ENCODE measurements around the gene CNIH3. TPM values are rescaled to one million over a fixed set of nuclear protein-coding genes. Genes with fewer than 3 reads are reported as not detected.

Gene CNIH3
- total RNA-seq, 2 experiments from 2014 or later, result 1.3 to 1.4 TPM

- H3K27me3 Mint-ChIP-seq, result no peaks in the 10 kb centered on the region
- peak; percentile 49 for DNase-seq
- H3K27ac Mint-ChIP-seq, result no peak overlapping the region
- no peaks in the 10 kb centered on the region for H3K9me3 Mint-ChIP-seq
- H3K4me3 Mint-ChIP-seq, result no peak overlapping the region
- H3K4me1 Mint-ChIP-seq, result no peaks in the 10 kb centered on the region
- H3K36me3 Mint-ChIP-seq, result no peaks in the 10 kb centered on the region
Measured at GRCh38 chr1:224644553-224645154, 28.5 kb downstream of the CNIH3 start.

- no peaks in the 10 kb centered on the region for H3K4me1 Mint-ChIP-seq
- no peak for DNase-seq
- H3K27ac Mint-ChIP-seq, result no peak overlapping the region
- H3K27me3 Mint-ChIP-seq, result no peaks in the 10 kb centered on the region
- H3K9me3 Mint-ChIP-seq, result no peaks in the 10 kb centered on the region
- no peak overlapping the region for H3K4me3 Mint-ChIP-seq
- no peaks in the 10 kb centered on the region for H3K36me3 Mint-ChIP-seq
Measured at GRCh38 chr1:224647449-224647848, 31.3 kb downstream of the CNIH3 start.

- no peak overlapping the region for H3K4me3 Mint-ChIP-seq
- no peaks in the 10 kb centered on the region for H3K4me1 Mint-ChIP-seq
- no peak overlapping the region for H3K27ac Mint-ChIP-seq
- H3K36me3 Mint-ChIP-seq, result no peaks in the 10 kb centered on the region
- no peak for DNase-seq
- H3K27me3 Mint-ChIP-seq, result no peaks in the 10 kb centered on the region
- H3K9me3 Mint-ChIP-seq, result no peaks in the 10 kb centered on the region
Measured at GRCh38 chr1:224650290-224650689, 34.2 kb downstream of the CNIH3 start.

GRCh38 chr1:224651188-224651587 is 35.1 kb downstream of the CNIH3 start:
- Mint-ChIP-seq H3K27me3 (no peaks in the 10 kb centered on the region), H3K27ac (no peak overlapping the region), H3K36me3 (no peaks in the 10 kb centered on the region), H3K4me3 (no peak overlapping the region), H3K4me1 (no peaks in the 10 kb centered on the region), H3K9me3 (no peaks in the 10 kb centered on the region)
- no peak for DNase-seq

DNA sequence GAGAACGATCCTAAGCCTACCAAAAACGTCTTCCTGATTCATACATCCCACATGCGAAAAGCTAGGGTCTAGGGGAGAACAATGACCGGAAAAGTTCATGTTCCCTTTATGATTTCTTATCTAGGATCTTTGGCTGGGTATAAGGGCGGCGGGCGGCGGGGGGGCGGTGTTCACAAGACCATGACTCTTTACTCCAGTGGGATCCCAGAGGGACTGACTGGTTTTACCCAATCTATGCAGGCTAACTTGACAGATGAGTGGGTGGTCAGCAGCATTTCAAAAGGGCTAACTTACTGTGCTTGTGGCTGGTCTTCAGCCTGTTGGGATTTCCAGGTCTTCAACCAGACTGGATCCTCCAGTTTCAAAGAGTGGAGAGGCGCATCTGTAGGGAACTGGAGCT is 40.3 kb downstream of the CNIH3 start:
- no peaks in the 10 kb centered on the region for H3K9me3 Mint-ChIP-seq
- no peaks in the 10 kb centered on the region for H3K27me3 Mint-ChIP-seq
- no peak overlapping the region for H3K4me3 Mint-ChIP-seq
- H3K27ac Mint-ChIP-seq, result no peak overlapping the region
- no peaks in the 10 kb centered on the region for H3K4me1 Mint-ChIP-seq
- no peaks in the 10 kb centered on the region for H3K36me3 Mint-ChIP-seq
- no peak for DNase-seq

- Mint-ChIP-seq H3K4me1 (no peaks in the 10 kb centered on the region), H3K9me3 (no peaks in the 10 kb centered on the region), H3K27ac (no peak overlapping the region), H3K27me3 (no peaks in the 10 kb centered on the region), H3K4me3 (no peak overlapping the region), H3K36me3 (no peaks in the 10 kb centered on the region)
- no peak for DNase-seq
Measured at GRCh38 chr1:224660074-224660473, 44.0 kb downstream of the CNIH3 start.

DNA sequence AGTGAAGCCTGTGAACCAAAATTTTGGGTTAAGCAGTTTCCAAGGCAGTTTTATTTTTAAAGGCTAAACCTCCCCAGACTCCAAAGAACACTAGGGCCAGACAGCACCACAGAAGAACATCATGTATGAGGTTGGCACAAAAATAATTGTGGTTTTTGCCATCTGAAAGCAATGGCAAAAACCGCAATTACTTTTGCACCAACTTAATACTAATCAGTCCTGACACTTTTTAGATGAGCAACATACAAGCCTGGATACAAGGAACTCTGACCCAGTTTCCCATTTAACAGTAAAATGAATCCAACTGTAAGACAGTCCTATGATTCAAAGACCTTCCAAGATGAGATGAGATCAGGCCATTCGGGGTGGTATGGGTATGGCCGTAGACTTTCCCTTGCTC is 46.8 kb downstream of the CNIH3 start:
- H3K4me1 Mint-ChIP-seq, result no peaks in the 10 kb centered on the region
- no peaks in the 10 kb centered on the region for H3K36me3 Mint-ChIP-seq
- no peak overlapping the region for H3K27ac Mint-ChIP-seq
- no peaks in the 10 kb centered on the region for H3K9me3 Mint-ChIP-seq
- H3K27me3 Mint-ChIP-seq, result no peaks in the 10 kb centered on the region
- no peak for DNase-seq
- H3K4me3 Mint-ChIP-seq, result no peak overlapping the region

GRCh38 chr1:224665016-224665415 is 48.9 kb downstream of the CNIH3 start:
- H3K9me3 Mint-ChIP-seq, result no peaks in the 10 kb centered on the region
- no peaks in the 10 kb centered on the region for H3K27me3 Mint-ChIP-seq
- H3K4me3 Mint-ChIP-seq, result no peak overlapping the region
- H3K4me1 Mint-ChIP-seq, result no peaks in the 10 kb centered on the region
- DNase-seq, result no peak
- no peaks in the 10 kb centered on the region for H3K36me3 Mint-ChIP-seq
- no peak overlapping the region for H3K27ac Mint-ChIP-seq

DNA sequence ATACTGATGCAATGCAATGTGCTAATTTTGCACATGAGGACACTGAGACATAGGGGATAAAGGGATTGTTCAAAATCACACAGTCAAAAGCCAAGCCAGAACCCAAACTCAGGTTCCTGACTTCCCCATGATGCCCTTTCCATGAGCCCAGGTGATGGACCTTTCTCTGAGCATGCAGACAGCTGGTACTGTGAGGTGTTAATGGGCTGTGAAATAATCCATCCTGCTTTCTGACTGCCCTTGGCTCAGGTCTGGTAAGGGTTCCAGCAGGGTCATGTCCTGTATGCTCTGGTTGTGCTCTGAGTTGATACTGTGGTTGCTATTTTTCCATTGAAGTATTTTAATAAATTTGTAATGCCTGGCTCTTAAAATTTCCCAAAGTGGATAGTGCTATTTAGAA is 50.0 kb downstream of the CNIH3 start:
- H3K9me3 Mint-ChIP-seq, result no peaks in the 10 kb centered on the region
- no peak overlapping the region for H3K27ac Mint-ChIP-seq
- H3K4me3 Mint-ChIP-seq, result no peak overlapping the region

DNA sequence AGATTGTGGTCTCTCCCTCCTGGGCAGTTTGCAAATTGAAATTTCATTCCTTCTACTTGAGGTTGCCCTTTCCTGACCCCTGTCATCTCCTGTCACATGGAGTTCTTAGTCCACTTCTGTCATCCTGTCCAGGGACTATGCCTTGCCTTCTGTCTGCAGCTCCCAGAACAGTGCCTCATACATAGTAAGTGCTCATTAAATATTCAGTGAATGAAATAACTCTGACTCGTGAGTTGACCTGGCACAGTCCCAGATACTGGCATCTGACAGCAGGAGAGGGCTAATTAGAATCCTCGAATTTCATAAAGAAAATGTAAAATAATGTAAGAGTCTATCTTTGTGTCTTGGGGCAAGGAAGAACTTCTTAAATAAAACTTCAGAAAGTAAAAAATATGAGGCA is 50.8 kb downstream of the CNIH3 start:
- no peak for DNase-seq
- Mint-ChIP-seq H3K36me3 (no peaks in the 10 kb centered on the region), H3K4me1 (no peaks in the 10 kb centered on the region), H3K4me3 (no peak overlapping the region), H3K9me3 (no peaks in the 10 kb centered on the region), H3K27me3 (no peaks in the 10 kb centered on the region), H3K27ac (no peak overlapping the region)

More for the DNA sequence above, 50.0 kb downstream of the CNIH3 start:
- DNase-seq, result no peak
- Mint-ChIP-seq H3K27me3 (no peaks in the 10 kb centered on the region), H3K4me1 (no peaks in the 10 kb centered on the region), H3K36me3 (no peaks in the 10 kb centered on the region)

GRCh38 chr1:224668984-224669383 is 52.9 kb downstream of the CNIH3 start:
- H3K4me1 Mint-ChIP-seq, result no peaks in the 10 kb centered on the region
- no peaks in the 10 kb centered on the region for H3K9me3 Mint-ChIP-seq

GRCh38 chr1:224669403-224669802 is 53.3 kb downstream of the CNIH3 start:
- Mint-ChIP-seq H3K4me3 (no peak overlapping the region), H3K4me1 (no peaks in the 10 kb centered on the region), H3K27me3 (no peaks in the 10 kb centered on the region), H3K27ac (no peak overlapping the region), H3K36me3 (no peaks in the 10 kb centered on the region), H3K9me3 (no peaks in the 10 kb centered on the region)
- no peak for DNase-seq

More at GRCh38 chr1:224668984-224669383, 52.9 kb downstream of the CNIH3 start:
- no peak overlapping the region for H3K27ac Mint-ChIP-seq
- H3K27me3 Mint-ChIP-seq, result no peaks in the 10 kb centered on the region
- no peaks in the 10 kb centered on the region for H3K36me3 Mint-ChIP-seq
- H3K4me3 Mint-ChIP-seq, result no peak overlapping the region
- no peak for DNase-seq

DNA sequence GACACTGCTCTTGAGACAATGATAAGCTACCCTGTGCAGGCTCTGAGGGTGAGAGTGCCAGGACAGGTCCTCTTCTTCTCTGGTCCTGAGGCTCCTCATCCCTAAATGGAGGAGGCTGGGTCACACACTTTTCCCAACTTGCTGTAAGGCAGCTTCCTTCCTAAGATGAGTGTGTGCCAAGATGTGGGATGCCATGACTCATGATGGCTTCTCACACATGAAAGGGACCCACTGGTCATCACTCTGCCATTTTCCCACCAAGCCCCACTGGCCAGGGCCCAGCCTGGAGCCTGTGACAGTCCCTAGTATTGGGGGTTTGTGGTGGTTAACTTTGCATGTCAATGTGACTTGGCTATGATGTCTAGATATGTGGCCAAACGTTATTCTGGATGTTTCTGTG is 54.4 kb downstream of the CNIH3 start:
- no peaks in the 10 kb centered on the region for H3K9me3 Mint-ChIP-seq
- DNase-seq, result no peak
- H3K4me1 Mint-ChIP-seq, result no peaks in the 10 kb centered on the region
- H3K4me3 Mint-ChIP-seq, result no peak overlapping the region
- H3K27ac Mint-ChIP-seq, result no peak overlapping the region
- H3K27me3 Mint-ChIP-seq, result no peaks in the 10 kb centered on the region
- no peaks in the 10 kb centered on the region for H3K36me3 Mint-ChIP-seq

DNA sequence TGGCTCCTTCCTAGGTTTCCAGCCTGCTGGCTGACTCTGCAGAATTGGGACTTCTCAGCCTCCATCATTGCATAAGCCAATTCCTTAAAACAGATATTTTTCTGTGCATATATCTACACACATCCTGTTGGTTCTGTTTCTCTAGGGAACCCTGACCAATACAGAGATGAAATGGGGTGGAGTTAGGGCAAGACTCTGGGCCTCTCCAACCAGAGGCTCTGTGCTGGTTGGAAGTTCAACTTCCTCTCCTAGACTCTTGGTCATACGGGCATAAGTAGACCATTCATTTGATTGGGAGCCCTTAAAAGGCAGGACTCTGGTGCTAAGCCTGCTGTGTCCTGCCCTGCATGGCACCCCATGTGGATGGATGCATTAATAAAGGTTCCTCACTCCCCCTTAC is 55.0 kb downstream of the CNIH3 start:
- no peaks in the 10 kb centered on the region for H3K27me3 Mint-ChIP-seq
- DNase-seq, result no peak
- H3K4me3 Mint-ChIP-seq, result no peak overlapping the region
- no peaks in the 10 kb centered on the region for H3K36me3 Mint-ChIP-seq
- H3K9me3 Mint-ChIP-seq, result no peaks in the 10 kb centered on the region
- no peak overlapping the region for H3K27ac Mint-ChIP-seq
- H3K4me1 Mint-ChIP-seq, result no peaks in the 10 kb centered on the region

DNA sequence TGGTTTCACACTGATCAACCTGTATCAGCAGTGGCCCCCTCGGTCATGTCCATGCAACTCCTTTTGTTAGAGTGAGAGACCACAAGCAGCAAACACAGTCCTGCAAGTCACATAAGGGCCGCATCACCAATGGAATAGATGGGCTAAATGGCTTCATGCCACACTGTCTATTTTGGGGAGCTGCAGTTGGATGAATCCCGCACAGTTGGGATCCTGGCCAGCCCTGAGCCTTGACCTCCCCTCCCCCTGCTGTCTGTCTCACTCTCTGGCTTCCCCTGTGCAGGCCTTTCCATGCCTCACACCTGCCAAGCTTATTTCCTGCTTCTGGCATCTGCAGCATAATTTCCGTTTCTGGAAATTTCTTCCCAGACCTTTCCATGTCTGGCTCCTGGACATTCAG is 57.0 kb downstream of the CNIH3 start:
- H3K27ac Mint-ChIP-seq, result no peak overlapping the region
- DNase-seq, result no peak
- H3K27me3 Mint-ChIP-seq, result no peaks in the 10 kb centered on the region
- no peaks in the 10 kb centered on the region for H3K4me1 Mint-ChIP-seq
- no peaks in the 10 kb centered on the region for H3K36me3 Mint-ChIP-seq
- no peaks in the 10 kb centered on the region for H3K9me3 Mint-ChIP-seq
- no peak overlapping the region for H3K4me3 Mint-ChIP-seq

- H3K27me3 Mint-ChIP-seq, result no peaks in the 10 kb centered on the region
Measured at GRCh38 chr1:224675590-224675989, 59.5 kb downstream of the CNIH3 start.

More at GRCh38 chr1:224675590-224675989, 59.5 kb downstream of the CNIH3 start:
- no peaks in the 10 kb centered on the region for H3K36me3 Mint-ChIP-seq
- no peak overlapping the region for H3K4me3 Mint-ChIP-seq
- H3K9me3 Mint-ChIP-seq, result no peaks in the 10 kb centered on the region
- no peaks in the 10 kb centered on the region for H3K4me1 Mint-ChIP-seq
- no peak overlapping the region for H3K27ac Mint-ChIP-seq
- DNase-seq, result no peak

Measured in activated naive CD8-positive, alpha-beta T cell treated with anti-CD3 and anti-CD28 coated beads for 36 hours (primary cell).